ENCODE measurements around the gene LCLAT1.

GRCh38 chr2:30514848-30515435 lies 67.9 kb downstream of the LCLAT1 start:
- TF ChIP-seq CTCF (IDR thresholded peaks at IDR 0.05; ENCODE audit: low read depth, low read length, missing input control), result no peak
- TF ChIP-seq MAX (IDR thresholded peaks at IDR 0.05), result no peak
- TF ChIP-seq HNF4G (IDR thresholded peaks at IDR 0.05), result no peak
- no peak for TF ChIP-seq YY1 (IDR thresholded peaks at IDR 0.05)
- no peak for TF ChIP-seq ZBTB33 (IDR thresholded peaks at IDR 0.05)
- no peak for TF ChIP-seq REST (IDR thresholded peaks at IDR 0.05)
- TF ChIP-seq EGR1 (IDR thresholded peaks at IDR 0.05; ENCODE audit: low read depth in 2 of 2), result no peak
- no peak for TF ChIP-seq RAD21 (IDR thresholded peaks at IDR 0.05)
- no peak for TF ChIP-seq NR2F2 (IDR thresholded peaks at IDR 0.05)
- no peak for TF ChIP-seq GABPA (IDR thresholded peaks at IDR 0.05 in 1 of 2, conservative IDR thresholded peaks at IDR 0.05 in 1 of 2)
